Adrenal gland (tissue), 5 donors: ENCODE measurements around the gene PPM1B.

Source experiments
- CTCF ChIP-seq, 6 experiments: fragments of 450-650 bp in 4 of 6; fragments of 200-600 bp in 2 of 6; sonication (generic) in 1 of 6; IDR thresholded peaks; 1 replicate in 5 of 6; 2 replicates in 1 of 6; pipeline versions ENCODE4 v1.5.1 to v1.8.0; 2016 to 2021; ENCODE audit warnings: antibody characterized with exemption in 6 of 6, mild to moderate bottlenecking in 2 of 6, moderate library complexity in 1 of 6
- POLR2A ChIP-seq, 2 donors: fragments of 450-650 bp; IDR thresholded peaks; one replicate each; pipeline ENCODE4 v1.6.1; 2017; ENCODE audit warnings: antibody characterized with exemption in 2 of 2, mild to moderate bottlenecking in 2 of 2, moderate library complexity in 1 of 2
- donor health status: DM: no; HTN: no; CAD: no.

- TF ChIP-seq CTCF (IDR thresholded peaks at IDR 0.05) (peak in 1 of 6 experiments; percentile 3), POLR2A (IDR thresholded peaks at IDR 0.05) (peak; percentile 26 to 27)
Measured at GRCh38 chr2:44167908-44168680, 581 bp upstream of the PPM1B start.
